NCI-H2196 treated with DMSO at 0.1 percent for 48 hours (cell line): Measurements from ENCODE around the gene TSPAN3.

Experiments used
- DNase-seq: peaks from one replicate; lab custom pipeline; 2025; ENCODE audit not compliant: unreplicated experiment; lab: John Stamatoyannopoulos, UW

Gene TSPAN3

DNA sequence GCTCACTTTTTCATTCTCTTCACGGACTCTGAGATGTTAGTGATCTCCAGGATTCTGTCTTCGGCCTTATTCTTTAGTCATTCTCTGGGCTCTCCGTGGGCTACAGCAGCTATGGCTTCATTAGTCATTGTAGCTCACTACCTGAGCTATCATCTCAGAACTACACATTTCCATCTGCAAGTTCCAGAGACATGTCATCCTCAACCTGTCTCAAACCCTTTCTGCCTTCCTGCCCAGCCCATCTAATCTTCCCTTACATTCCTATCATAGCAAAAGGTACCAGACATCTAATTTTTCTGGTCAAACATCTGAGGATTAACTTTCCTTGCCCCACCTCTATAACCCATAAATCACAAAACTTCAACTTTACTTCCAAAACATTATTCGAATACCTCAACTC lies 13.2 kb downstream of the TSPAN3 start:
- DNase-seq, result no peak

DNA sequence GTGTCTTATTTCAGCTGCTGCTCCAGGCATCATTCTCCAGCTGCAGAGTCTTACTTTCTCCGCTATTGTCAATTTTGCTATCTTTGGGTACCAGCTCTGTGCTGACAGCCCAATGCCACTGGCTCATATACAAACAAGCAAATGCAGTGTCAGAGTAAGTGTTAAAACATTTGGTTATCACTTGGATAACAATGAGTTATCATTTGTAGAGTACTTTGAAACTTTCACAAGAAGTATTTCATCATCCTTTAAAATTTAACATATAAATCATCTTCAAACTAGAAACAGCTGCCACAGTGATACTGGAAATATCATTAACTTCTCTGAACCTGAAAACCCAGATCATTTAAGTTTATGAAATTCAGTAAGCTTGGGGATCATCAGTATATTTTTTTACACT lies 13.8 kb downstream of the TSPAN3 start:
- no peak for DNase-seq

DNA sequence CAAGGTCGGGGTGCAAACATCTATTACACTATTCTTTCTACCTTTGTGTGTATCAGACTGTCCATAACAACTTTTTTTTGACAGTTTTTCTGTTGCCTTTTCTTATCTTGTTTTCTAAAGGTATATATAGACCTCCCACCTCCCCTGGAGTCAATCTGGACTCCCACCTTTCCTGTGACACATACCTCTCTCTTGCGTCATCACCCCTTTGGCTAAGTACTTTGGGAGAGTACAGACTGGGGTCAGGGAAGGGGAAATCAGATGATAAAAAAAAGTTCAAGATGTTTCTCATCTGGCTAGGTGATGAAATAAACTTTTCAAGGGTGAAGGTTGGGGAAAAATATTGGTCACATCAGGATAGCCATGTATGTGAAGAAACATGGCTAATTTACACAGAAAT lies 17.2 kb downstream of the TSPAN3 start:
- no peak for DNase-seq

DNA sequence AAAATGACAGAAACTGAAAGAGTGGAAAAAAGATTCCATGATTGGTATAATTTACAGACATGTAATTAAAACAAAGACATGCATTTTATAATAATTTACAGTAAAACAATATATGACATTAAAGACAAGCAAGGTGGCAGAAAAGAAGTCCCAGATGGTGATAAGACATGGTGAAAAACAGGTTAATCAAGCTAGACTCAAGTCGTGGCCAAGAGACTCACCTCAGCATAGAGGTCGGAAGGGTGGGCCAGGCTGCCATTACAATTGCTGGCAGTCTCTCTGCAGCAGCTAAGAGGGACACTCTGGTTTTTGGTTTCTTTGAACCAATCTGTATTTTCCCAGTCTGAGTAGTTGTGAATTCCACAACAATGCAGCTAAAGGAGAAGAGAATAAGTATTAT lies 18.4 kb downstream of the TSPAN3 start:
- no peak for DNase-seq

DNA sequence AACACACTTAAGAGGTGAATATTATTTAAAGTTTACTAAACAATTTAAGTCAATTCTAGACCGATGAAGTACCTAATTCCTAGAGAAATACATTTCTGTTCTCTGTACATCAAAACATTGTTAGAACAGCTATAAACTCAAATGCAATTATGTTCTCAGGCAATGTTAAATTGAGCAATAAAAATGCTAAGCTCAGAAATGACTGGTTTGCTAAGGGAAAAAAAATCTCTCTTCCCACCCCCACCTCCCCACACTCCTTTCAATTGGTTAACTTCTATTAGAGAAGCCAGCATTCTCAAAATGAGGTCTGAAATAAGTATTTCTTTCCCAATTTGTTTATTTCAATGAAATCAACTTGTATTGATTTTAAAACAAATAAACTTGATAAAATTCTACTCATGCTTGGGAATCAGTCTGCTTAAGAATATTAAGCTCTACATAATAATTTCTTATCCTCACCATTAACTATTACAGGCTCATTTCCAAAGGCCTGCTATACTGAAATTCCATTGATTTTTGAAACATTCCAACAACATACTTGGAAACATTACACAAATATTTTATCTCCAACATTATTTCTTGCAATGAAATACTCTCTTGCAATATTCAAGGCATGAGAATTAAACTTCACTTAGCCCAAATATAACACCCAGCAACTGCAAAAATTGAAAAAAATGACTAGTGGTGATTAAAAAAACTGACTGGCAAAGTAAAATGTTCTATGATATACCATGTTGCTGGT lies 22.6 kb downstream of the TSPAN3 start:
- DNase-seq, result no peak

DNA sequence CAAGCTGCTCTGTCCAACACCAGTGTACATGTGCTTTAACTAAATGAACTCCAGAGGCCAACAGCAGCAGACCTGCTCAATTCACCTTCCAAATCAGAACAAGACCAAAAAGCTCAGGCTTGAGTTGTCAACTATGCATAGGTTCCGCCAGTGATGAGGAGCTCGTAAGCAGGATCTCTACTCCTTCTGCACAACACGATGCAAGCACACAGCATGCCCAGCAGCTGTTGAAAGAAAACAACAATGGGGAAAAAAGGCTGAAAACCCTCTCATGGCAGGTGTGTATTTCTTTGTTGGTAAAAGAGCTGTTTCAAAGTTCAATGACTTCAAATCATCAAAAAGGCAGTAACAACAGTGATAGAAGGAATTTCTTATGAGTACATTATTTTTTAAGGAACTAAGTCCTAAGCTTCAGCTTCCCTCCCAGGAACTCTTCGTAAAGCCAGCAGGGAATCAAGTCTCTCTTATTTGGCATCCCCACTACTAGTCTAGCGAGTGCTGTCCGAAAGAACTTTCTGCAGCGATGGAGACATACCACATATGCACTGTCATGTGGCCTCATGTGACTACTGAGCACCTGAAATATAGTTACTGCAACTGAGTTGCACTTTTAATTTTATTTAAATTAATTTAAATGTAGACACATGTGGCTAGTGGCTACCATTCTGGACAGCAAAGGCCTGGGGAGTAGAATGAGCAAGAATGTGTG lies 24.1 kb downstream of the TSPAN3 start:
- DNase-seq, result no peak

DNA sequence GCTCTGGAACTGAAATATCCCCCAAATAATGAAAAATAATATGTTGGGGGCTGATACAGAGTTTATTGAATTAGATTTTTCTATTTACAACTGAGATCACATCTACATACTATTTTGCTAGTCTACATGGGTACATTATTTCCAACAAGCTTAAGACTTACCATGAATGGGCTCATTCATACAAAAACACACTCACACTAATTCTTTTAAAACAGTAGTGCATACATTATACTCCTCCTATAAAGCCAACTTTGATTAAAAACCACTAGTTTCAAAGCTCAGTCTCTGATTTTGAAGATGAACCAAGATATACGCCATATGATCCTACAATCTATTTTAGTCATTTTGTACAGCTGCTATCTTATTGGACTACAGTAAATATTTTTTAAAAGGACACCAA lies 24.9 kb downstream of the TSPAN3 start:
- no peak for DNase-seq

DNA sequence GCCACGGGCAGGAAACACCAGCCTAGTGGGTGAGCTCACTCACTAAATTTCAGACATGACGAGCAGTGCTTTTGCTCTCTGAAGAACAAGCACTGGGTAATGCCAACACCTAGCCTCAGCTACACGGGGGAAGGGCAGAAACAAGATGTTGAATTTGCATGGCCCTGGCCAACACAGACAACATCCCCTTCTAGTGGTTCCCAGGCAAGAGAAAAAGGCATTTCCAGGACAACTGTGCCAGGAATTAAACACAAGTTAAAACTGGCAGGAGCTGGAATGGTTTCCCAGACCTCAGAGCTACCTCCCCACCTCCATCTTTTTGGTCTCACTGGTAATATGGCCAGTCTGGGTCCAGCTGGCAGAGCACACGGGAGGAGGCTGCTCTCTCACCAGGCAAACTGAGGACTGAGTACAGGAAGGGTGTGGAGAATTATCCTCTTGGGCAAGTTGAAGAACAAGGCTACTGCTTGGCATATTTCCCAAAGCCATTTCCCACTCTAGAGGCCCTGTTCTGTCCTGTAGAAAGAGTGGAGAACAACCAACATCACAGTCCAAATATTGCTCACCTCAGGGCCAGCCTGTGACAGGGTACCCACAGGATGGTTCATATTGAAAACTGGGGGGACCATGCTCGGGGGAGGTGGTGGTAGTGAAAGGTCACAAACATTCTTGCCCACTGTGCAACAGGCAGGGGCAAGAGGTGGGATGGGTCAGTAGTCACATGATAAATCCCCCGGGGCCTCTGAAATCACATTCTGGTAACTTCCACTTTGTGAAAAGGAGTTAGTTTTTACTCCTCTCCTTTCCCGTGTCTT lies 26.5 kb downstream of the TSPAN3 start:
- no peak for DNase-seq

DNA sequence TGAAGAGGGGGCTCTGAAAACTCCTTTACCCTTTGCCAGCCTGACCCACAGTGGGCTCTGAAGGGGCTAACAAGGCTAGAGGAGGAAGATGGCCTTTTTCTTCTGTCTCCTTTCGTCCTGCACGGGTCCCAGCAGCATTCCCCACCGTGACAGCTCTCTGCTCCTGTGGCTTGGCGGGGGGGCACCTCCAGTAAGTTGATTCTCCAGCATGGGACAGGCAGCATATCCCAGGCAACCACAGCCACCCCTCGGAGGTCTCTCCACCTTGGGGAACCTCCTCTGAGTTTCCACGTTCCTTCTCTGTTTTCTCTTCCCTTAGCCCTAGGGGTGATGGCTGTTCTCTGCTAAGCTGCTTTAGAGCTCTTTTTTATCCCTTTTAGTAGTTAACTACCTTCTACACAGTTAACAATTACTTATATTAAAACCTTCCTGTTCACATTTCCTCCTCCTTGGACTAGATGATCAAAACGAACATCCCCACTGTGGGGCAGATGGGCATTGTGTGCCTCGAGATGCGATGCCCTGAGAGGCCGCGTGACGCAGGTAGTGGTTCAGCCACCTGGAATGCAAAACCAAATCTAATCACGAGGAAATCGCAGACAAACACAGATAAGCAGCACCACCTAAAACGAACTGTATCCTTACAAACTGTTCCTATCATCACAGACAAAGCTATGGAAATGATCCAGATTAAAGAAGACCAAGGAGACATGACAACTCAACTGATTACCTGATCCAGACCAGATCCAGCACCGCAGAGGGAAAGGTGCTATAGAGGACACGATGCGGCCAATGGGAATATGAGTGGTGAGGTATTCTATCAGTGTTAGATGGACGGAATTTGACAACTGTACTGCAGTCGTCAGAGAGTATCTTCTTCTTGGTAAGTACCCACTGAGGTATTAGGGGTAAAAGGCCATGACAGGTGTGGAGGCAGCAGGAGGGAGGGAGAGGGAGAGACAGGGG lies 27.7 kb downstream of the TSPAN3 start:
- DNase-seq, result no peak

DNA sequence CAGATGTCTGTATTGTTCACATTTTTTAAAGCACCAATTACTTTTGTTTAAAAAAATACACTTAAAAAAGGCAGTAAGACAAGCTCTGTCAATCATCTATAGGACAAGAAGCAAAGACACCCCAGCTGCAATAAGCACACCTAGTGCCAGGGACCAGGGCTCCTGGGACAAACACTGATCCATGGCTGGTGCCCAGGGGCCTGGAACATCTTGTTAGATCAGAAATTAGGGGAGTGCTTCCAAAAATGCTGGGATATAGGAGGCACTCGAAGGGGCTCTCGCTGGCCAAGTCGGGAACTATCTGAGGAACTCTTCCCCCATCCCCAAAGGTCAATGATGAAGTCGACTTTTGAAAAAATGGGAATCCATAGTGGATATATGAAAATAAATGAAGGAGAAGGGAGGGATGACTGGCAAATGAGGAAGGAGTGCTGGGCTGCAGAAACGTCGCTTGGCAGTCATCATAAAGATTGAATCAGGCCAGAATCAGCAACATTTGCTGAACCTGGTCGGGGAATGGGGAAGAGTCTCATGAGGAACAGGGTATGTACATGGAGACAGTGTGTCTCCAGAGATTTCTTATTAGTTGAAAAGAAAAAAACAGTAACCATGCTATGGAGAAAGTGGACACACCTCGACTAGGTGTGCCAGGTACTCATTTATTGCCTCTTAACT lies 28.5 kb downstream of the TSPAN3 start:
- DNase-seq, result no peak

DNA sequence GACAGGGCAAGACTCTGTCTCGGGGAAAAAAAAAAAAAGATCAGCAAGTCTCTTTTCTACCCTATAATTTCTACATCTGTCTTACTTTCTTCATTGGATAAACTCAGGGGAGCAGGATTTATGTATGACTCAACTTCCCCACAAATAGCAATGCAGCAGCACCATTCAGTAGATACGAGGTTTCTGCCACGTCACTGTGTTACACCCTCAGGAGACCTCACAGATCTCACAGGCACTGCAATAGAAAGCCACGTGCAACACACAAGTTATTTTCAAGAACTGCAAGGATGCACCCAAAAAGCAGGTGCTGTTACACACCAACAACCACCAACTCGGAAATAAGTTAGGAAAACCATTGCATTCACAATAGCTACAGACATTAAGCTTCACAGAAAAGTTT lies 30.2 kb downstream of the TSPAN3 start:
- no peak for DNase-seq

DNA sequence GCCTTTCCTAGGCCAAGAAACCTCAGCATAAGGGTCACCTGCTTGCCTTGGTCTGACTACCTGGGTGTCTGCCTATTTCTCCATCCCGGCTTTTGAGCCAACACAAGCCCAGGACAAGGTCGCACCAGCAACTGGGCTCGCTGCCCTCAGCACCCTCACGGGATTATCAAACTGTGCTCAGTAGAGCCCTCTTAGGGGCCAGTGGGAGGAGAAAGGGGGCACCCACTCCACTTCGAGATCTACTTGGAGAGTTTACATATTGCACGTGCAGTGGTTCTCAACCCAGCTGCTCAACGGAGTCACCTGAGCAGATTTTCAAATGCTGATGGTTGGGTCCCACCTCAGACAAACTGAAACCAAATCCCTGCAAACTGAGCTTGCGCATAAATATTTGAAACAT lies 31.1 kb downstream of the TSPAN3 start:
- DNase-seq, result no peak

DNA sequence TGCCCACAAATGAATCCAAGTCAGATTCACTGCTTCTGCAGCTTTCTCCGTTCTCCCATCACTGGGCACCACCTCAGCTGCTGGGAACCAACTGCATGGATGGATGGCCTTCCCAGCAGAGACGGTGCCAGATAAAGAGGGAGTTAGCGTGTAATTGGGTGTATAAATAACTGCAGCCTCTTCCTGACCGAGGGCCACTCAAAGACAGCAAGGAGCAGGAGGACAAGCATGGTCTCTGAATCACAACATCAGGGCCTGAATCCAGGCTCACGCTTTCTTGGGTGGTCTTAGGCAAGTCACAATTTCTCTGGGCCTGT lies 31.7 kb downstream of the TSPAN3 start:
- no peak for DNase-seq

DNA sequence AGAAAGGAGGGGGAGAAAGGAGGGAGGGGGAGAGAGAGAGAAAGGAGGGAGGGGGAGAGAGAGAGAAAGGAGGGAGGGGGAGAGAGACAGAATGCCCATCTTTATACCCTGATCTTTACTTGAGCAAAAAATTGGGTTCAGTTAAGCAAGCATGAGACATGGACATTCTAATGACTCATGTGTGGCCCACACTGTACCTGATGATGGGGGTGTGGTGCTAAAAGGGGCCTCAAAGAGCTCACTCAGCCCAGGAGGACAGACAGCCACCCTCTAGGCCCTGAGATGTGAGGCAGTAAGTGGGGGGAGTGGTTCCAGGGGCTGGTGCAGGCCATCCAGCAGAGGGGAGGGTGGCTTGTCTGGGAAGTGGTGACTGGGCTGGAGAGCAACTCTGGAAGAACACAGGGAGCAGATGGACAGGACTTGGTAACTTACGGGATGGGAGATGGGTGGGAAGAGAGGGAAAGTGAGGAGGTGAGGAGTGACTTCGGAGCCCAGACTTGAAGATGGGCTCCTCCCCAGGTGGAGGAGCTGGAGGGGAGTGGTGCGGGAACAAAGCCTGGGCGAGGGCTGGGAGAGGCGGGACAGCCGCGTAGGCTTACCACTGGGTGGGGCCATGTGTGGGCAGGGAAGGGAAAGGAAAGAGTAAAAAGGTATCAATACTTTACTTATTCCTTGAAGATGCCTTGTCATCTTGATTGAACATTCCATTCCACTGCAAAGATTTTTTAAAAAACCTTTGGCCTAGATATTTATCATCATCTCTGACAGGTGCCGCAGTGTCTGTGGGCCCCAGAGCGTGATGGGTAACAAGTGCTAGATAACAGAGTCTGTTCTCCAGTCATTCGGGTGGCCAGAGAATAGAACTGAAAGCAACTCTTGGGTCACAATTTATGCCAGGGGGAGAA lies 32.3 kb downstream of the TSPAN3 start:
- DNase-seq, result no peak

DNA sequence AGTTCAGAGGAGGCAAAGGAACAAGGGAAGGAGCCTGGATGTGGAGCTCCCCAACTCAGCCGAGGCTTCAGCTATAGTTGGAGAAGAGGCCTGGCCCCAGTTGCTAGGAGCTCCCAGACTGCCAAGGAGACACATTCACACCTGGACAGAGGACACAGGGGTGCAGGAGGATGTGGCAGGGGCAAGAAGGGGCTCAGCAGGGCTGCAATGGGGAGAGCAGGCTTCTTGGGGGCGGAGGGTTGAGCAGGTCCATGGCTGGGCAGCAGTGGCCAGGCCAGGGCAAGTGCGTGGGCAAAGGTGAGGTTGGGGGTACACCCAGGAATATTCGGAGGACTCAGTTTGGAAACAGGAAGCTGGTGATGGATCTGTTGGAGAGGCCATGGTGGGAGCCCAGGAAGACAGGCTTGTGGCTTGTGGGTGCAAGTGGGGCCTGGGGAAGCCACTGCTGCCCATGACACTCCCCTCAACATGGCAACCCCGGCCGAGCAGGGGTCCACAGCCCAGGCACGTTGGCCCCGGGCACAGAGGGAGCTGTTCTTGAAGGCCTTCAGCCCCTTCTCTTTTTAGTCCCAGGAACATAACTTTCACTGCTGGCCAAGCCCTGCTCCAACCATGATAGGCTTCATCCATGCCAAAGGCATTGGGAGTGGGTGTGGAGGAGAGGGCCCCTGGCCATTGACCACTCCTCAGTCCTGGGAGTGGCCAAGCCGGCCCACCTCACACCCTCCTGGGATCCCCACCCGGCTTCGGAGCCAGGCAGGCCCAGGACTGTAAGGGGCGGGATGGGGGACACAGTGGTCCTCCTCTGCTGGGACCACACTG lies 33.3 kb downstream of the TSPAN3 start:
- DNase-seq, result no peak

DNA sequence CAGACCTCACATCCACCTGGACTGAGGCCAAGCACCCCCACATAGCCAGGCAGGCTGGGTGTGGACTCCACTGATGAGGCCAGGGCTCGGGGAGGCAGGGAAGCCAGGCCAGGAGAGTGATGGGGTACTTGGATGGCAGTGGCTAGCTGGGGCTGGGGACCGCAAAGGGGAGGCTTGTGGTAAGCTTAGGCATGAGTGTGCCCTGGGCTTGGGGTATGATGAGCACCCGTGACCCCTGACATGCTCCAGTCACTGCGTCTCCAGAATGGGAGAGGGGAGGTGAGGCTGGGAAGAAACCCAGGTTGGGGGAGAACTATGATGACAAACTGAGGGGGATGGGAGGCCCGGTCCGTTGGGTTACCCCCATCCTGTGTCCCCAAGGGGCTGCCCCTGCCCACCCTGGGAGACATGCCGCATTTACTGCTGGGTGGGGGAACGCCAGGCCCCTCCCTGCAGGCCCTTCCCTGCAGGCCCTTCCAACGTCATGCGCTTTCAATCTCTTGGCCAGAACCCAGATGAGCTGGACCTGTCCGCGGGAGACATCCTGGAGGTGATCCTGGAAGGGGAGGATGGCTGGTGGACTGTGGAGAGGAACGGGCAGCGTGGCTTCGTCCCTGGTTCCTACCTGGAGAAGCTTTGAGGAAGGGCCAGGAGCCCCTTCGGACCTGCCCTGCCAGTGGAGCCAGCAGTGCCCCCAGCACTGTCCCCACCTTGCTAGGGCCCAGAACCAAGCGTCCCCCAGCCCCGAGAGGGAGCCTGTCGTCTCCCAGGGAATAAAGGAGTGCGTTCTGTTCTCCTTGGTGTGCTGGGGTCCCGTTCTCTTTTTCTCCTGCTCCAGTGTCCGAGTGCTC lies 34.1 kb downstream of the TSPAN3 start:
- DNase-seq, result no peak

DNA sequence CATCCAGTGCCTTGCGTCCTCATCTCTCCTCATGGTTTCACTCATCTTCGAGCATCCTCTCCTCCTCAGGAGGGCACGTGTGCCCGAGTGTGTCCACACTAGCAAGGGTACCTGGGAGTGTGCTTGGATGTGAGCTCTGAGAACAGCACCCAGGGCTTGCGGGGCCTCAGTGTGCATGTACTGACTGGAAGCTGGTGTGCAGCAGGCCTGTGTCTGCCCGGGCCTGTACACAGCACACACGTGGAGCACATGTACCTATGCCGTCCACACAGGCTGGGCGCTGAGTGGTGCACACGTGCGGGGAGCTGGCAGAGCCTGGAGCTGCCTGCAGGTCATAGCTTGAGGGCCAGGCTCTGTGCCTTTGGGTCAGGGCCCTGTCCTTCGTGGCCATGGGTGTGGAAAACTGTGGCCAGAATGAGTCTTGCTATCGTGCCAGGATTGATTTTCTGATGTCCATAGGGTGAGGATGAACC lies 34.9 kb downstream of the TSPAN3 start:
- DNase-seq, result no peak

DNA sequence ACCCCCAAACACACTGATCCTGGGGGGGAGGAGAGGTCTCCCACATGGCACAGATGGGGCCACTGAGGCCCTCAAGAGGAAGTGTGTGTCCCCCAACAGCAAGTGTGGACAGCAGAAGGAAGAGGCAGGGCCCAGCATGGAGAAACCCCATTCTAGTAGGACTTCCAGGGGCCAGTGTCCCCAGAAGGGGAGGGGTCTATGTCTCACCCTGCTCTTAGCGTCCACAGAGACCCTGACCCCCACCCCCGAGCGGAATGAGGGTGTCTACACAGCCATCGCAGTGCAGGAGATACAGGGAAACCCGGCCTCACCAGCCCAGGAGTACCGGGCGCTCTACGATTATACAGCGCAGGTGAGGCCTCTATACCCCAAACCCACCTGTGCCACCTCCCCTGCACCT lies 35.3 kb downstream of the TSPAN3 start:
- no peak for DNase-seq
